Head of caudate nucleus (tissue), 42 donors: ENCODE results near the gene LEMD3.

Experiments
- DNase-seq, 42 donors: peaks; one replicate each; pipeline versions ENCODE4 v3.0.0 to v3.0.0-alpha.2; 2020 to 2021; ENCODE audit warnings: mixed read lengths in 7 of 42
- intact Hi-C: fragments of 100-400 bp; cut with DNase I; formaldehyde crosslinking; loops from one replicate; pipeline ENCODE4 v1.15.0; 2022

Gene LEMD3

DNA sequence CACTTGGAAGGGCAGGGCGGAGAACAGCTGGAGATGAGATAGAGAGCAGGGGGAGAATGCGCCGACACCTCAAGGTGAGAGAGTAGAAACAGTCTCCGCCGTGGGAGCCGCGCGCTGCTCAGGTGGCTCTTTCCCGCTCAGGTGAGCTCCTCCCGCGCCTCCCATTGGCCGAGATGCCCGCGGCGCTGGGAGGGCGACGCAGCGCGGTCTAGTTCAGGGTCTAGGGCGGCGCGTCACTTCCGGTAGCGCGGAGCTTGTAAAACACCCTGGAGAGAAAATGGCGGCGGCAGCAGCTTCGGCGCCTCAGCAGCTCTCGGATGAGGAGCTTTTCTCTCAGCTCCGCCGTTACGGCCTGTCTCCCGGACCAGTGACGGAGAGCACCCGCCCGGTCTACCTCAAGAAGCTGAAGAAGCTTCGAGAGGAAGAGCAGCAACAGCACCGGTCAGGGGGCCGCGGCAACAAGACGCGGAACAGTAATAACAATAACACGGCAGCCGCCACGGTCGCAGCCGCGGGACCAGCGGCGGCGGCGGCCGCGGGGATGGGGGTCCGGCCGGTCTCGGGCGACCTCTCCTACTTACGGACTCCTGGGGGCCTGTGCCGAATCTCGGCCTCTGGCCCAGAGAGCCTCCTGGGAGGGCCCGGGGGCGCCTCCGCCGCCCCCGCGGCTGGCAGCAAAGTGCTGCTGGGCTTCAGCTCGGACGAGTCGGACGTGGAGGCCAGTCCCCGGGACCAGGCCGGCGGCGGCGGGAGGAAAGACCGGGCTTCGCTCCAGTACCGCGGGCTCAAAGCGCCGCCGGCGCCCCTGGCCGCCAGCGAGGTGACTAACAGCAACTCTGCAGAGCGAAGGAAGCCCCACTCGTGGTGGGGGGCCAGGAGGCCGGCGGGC, at the start of gene LEMD3:
Gene LEMD3, plus strand, starts transcription at position 264 of the 889 bp plus-strand sequence. Its CDS starts 14 bp downstream, at position 278.
- intact Hi-C loops, result no loop called here

GRCh38 chr12:65121049-65121955, 48.1 kb upstream of the LEMD3 start, which contains the start of gene WIF1:
Gene WIF1, minus strand, starts transcription at chr12:65121305. Its CDS starts 114 bp downstream, at chr12:65121191.
- intact Hi-C loops, result loop anchor here (5.0 to 10.0 kb wide), 2 partner anchors 229 to 317 kb away; no protein-coding TSS in a partner anchor
- DNase-seq, result peak in 38 of 42 donors; percentile 17 to 78 (median 48)

More for the DNA sequence above, at the start of gene LEMD3:
- DNase-seq, result peak; percentile 90 to 98 (median 95)

DNA sequence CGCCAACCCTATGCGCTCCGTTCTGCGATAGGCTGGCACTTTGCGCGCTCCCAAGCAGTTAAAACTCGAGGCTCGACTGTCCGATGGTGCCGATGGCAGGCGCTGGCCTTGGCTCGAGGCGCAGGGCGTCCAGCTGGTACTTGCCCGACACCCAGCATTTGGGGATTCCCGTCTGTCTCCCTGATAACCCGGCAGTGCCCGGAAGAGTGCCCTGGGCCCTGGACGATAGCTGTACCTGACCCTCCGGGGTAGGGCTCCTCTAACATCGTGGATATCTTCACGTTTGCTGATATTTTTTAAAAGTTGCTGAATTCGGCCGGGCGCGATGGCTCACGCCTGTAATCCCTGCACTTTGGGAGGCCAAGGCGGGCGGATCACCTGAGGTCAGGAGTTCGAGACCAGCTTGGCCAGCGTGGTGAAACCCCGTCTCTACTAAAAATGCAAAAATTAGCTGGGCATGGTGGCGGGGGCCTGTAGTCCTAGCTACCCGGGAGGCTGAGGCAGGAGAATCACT, 47.4 kb upstream of the LEMD3 start:
- DNase-seq, result no peak

DNA sequence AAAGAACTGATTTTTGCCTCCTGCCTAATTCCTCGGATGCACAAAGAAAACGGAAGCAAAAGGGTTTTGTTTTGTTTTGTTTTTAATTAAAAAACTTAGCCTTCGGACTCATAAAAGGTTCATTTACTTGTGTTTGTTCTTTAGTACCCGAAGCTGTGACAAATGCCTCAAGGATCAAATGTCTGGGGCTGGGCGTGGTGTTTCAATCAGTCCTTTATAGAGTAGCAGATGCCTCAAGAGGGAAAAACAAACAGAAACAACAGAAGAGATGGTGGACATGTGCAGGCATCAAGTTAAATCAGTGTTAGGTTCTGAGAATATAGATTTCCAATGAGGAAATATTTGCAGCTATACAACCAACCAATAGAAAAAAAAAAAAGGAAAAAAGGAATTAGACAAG, 46.7 kb upstream of the LEMD3 start:
- intact Hi-C loops, result loop anchor here (5.0 to 10.0 kb wide), 2 partner anchors 230 to 318 kb away; no protein-coding TSS in a partner anchor
- no peak for DNase-seq

More for the DNA sequence above, 47.4 kb upstream of the LEMD3 start:
- intact Hi-C loops, result loop anchor here (5.0 to 10.0 kb wide), 2 partner anchors 230 to 317 kb away; no protein-coding TSS in a partner anchor

GRCh38 chr12:65123435-65124063, 45.8 kb upstream of the LEMD3 start:
- intact Hi-C loops, result loop anchor here (5.0 to 10.0 kb wide), 2 partner anchors 231 to 319 kb away; no protein-coding TSS in a partner anchor
- DNase-seq, result peak in 10 of 42 donors; percentile 10 to 61 (median 28)

GRCh38 chr12:65125247-65125646, 44.1 kb upstream of the LEMD3 start:
- DNase-seq, result no peak
- intact Hi-C loops, result loop anchor here (10.0 kb wide), 1 partner anchor 320 kb away; no protein-coding TSS in a partner anchor

DNA sequence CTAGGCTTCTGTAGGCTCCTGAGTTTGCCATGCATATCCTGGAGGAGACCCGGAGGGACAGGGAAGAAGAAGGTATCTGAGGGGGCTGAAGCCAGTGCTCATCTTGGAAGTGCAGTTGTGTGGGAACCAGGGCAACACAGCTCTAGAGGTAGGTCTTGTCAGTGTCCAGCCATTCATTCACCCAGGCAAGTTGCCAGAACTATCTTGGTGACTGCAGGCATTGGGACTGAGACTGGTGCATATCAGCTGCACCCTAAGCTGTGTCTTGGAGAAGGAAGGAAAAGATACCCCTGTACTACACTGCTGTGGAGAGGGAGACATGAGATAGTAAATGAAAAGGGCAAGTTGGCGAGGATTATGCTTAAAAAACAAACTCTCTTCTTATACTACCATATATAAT, 43.4 kb upstream of the LEMD3 start:
- no peak for DNase-seq

GRCh38 chr12:65126482-65126881, 42.9 kb upstream of the LEMD3 start:
- no peak for DNase-seq

More for the DNA sequence above, 43.4 kb upstream of the LEMD3 start:
- intact Hi-C loops, result loop anchor here (10.0 kb wide), 1 partner anchor 321 kb away; no protein-coding TSS in a partner anchor

GRCh38 chr12:65133879-65134278, 35.5 kb upstream of the LEMD3 start:
- no peak for DNase-seq
- intact Hi-C loops, result no loop called here

More at GRCh38 chr12:65126482-65126881, 42.9 kb upstream of the LEMD3 start:
- intact Hi-C loops, result loop anchor here (10.0 kb wide), 1 partner anchor 322 kb away; no protein-coding TSS in a partner anchor

DNA sequence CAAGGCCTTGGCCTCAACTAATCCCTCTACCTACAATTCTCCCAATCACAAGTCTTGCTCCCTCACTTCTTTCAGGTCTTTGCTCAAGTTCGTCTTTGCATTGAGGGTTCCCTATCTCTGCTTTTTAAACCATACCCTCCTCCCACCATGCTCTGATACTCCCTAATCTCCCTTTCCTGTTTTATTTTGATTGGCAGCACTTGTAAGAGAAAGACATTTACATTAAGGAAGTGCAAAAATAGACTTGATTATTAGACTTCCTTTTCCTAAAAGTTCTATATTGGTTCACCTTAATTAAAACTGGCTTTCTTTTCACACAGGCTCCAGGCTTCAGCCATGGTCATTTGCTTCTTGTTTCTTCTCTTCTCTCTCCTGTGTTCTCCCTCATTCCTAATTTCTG, 30.0 kb upstream of the LEMD3 start:
- DNase-seq, result no peak
- intact Hi-C loops, result no loop called here

- intact Hi-C loops, result no loop called here
- no peak for DNase-seq
Measured at GRCh38 chr12:65140738-65141137, 28.6 kb upstream of the LEMD3 start.

- DNase-seq, result no peak
- intact Hi-C loops, result no loop called here
Measured at GRCh38 chr12:65147312-65147905, 22.0 kb upstream of the LEMD3 start.

GRCh38 chr12:65152012-65152411, 17.4 kb upstream of the LEMD3 start:
- intact Hi-C loops, result no loop called here
- DNase-seq, result no peak

DNA sequence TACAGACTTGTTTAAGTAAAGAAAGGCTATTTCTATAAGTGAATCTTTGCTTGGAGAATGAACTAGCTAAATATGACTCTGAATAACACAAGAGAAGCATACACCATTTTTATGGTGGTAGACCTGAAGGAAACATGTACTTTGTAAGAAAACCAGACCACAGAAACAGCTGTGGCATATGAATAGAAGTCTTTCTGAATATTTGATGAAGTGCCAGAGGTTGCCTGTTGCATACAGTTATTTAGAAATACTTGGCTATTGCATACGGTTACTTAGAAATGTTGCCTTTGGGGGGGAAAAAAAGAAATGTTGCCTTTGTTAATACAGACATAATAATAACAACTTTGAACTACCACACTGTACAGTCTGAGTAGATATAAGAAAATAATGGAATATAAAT, 16.8 kb upstream of the LEMD3 start:
- intact Hi-C loops, result no loop called here

GRCh38 chr12:65155784-65156183, 13.6 kb upstream of the LEMD3 start:
- DNase-seq, result no peak
- intact Hi-C loops, result no loop called here

More for the DNA sequence above, 16.8 kb upstream of the LEMD3 start:
- DNase-seq, result no peak

GRCh38 chr12:65156366-65156841, 13.0 kb upstream of the LEMD3 start:
- no peak for DNase-seq
- intact Hi-C loops, result no loop called here

DNA sequence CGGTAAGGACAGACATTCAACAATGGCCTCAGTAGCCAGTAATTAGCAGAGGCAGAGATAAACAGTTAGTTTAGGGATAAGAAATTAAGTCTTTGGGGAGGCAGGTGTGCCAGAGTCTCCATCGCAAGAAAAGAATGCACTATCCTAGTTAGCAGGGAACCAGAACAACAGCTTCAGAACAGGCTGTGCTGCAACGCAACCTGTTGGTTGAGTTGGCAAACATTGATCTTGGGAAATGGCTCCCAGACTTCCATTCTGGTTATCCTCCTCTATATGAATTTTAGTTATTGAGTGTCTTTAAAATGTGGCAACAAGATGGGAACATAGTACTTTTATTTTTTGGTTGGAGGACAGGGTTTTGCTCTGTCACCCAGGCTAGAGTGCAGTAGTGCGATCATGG, 12.3 kb upstream of the LEMD3 start:
- intact Hi-C loops, result no loop called here
- no peak for DNase-seq

DNA sequence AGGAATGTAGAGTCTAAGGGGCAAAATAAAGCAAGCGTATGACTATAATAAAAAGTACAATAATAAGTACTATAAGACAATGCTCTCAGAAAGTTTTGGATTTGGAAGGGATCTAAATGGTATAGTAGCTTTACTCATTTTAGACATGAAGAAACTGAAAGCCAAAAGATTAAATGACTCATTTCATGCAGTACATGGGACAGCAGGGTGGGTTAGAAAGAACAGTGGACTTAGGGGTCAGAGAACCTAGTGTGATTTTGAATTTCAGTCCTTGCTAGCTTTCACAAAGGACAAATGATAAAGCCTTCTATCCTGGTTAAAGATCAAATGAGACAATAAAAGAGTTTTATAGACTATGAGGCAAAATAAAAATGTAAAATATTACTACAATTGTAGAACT, 6.8 kb upstream of the LEMD3 start:
- intact Hi-C loops, result no loop called here
- no peak for DNase-seq
